ENCODE results near the gene RFXAP.

RFXAP gene

GRCh38 chr13:36875961-36876360 lies 56.9 kb downstream of the RFXAP start:
- Histone ChIP-seq H3K14ac (ENCODE audit: low read length) (no peak overlapping the region), H2AK5ac (ENCODE audit: low read depth, low read length) (no peak overlapping the region), H3K4me1 (ENCODE audit: control insufficient read depth in 2 of 2, insufficient read depth in 1 of 2, low read depth in 1 of 2, low read length in 2 of 2) (no peaks in the 10 kb centered on the region), H3K18ac (ENCODE audit: low read length) (no peak overlapping the region), H3K4me2 (ENCODE audit: insufficient read depth, low read length, poor library complexity, severe bottlenecking) (no peak overlapping the region), H3K9me3 (replicated peaks in 1 of 2; ENCODE audit: control insufficient read depth in 2 of 2, insufficient read depth in 1 of 2, low read depth in 1 of 2, low read length in 2 of 2) (no peaks in the 10 kb centered on the region), H3K36me3 (replicated peaks in 1 of 2; ENCODE audit: control insufficient read depth in 2 of 2, insufficient read depth in 2 of 2, low read length in 2 of 2) (no peaks in the 10 kb centered on the region), H3K23ac (ENCODE audit: low read depth, low read length, poor library complexity) (no peak overlapping the region), H2BK12ac (ENCODE audit: low read length) (no peak overlapping the region), H3K4me3 (ENCODE audit: low read length in 2 of 2) (no peak overlapping the region), H3K9ac (ENCODE audit: low read depth, low read length, poor library complexity) (no peak overlapping the region), H4K91ac (ENCODE audit: low read depth, low read length, poor library complexity) (no peak overlapping the region), H3K27me3 (ENCODE audit: control insufficient read depth in 3 of 3, insufficient read depth in 3 of 3, low read depth in 1 of 3, low read length in 3 of 3) (peaks cover 0 to 3% (median 0%) of the 10 kb centered on the region in 3 experiments), H2AFZ (ENCODE audit: low read length) (no peak overlapping the region), H2BK15ac (ENCODE audit: low read length) (no peak overlapping the region), H3K27ac (replicated peaks; ENCODE audit: low read length) (no peak overlapping the region), H4K8ac (ENCODE audit: low read depth, low read length) (no peak overlapping the region), H3K79me1 (ENCODE audit: low read depth, low read length) (no peaks in the 10 kb centered on the region), H2BK120ac (ENCODE audit: low read depth, low read length) (no peak overlapping the region), H3K4ac (ENCODE audit: low read length) (no peak overlapping the region), H2BK5ac (ENCODE audit: low read length) (no peak overlapping the region)
- no CpG with 5 or more reads among the region's 4 CpGs for WGBS, 2 donors (ENCODE audit: extremely low coverage in 2 of 2, insufficient read length in 2 of 2, insufficient replicate concordance in 1 of 2)
- no peak for DNase-seq (ENCODE audit: low spot score)
